ENCODE measurements around the gene LCA5L.

- TF ChIP-seq POLR2A (IDR thresholded peaks at IDR 0.05) (no peak), POLR2AphosphoS5 (IDR thresholded peaks at IDR 0.05) (no peak), CTCF (IDR thresholded peaks at IDR 0.05) (no peak)
Observed at GRCh38 chr21:39386899-39387298, 58.7 kb downstream of the LCA5L start.
